Transverse colon (tissue), 4 donors: ENCODE results near the gene SDHB.

Experiments
- POLR2A ChIP-seq: fragments of 450-650 bp; IDR thresholded peaks from one replicate; pipeline ENCODE4 v1.6.1; 2016; ENCODE audit warnings: antibody characterized with exemption, mild to moderate bottlenecking, moderate library complexity
- POLR2AphosphoS5 ChIP-seq, 3 donors: sonication (generic); formaldehyde crosslinking; IDR thresholded peaks; one replicate each; pipeline ENCODE4 v1.6.1; 2016; ENCODE audit warnings: antibody characterized with exemption in 3 of 3
- TF ChIP-seq, protein P1 (sequence below), 5 experiments: fragments of 200-600 bp in 3 of 5; fragments of 450-650 bp in 2 of 5; sonication (generic) in 3 of 5; IDR thresholded peaks; 1 replicate in 2 of 5; 2 replicates in 3 of 5; pipeline ENCODE4 v1.5.1; 2016 to 2017; ENCODE audit warnings: antibody characterized with exemption in 5 of 5, inconsistent platforms in 3 of 5, mild to moderate bottlenecking in 2 of 5, moderate library complexity in 1 of 5

DNA sequence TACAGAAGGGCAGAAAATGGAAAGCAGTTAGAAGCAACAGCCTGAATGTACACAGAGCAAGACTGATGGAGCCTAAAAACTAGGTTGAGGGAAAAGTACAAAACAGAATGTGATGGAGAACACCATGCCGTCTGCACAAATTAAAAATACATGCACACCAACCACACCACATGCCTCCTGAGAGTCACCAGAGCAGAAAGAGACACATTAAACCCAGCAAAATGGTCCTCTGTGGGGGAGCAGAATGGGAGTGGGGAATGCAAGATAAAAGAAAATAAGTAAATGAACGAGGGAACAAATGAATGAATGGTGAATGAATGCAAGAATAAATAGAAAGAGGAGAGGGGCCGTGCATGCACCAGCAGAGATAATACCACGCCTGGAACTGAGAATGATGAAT lies 41.3 kb upstream of the SDHB start:
- TF ChIP-seq, protein P1, sequence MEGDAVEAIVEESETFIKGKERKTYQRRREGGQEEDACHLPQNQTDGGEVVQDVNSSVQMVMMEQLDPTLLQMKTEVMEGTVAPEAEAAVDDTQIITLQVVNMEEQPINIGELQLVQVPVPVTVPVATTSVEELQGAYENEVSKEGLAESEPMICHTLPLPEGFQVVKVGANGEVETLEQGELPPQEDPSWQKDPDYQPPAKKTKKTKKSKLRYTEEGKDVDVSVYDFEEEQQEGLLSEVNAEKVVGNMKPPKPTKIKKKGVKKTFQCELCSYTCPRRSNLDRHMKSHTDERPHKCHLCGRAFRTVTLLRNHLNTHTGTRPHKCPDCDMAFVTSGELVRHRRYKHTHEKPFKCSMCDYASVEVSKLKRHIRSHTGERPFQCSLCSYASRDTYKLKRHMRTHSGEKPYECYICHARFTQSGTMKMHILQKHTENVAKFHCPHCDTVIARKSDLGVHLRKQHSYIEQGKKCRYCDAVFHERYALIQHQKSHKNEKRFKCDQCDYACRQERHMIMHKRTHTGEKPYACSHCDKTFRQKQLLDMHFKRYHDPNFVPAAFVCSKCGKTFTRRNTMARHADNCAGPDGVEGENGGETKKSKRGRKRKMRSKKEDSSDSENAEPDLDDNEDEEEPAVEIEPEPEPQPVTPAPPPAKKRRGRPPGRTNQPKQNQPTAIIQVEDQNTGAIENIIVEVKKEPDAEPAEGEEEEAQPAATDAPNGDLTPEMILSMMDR (IDR thresholded peaks at IDR 0.05): no peak
- TF ChIP-seq POLR2AphosphoS5 (IDR thresholded peaks at IDR 0.05) (no peak), POLR2A (no peak)
